Cerebellar cortex (tissue), 1 donor: ENCODE data around the gene SPDEF.

Experiments
- DNase-seq: peaks from one replicate; pipeline ENCODE4 v3.0.0-alpha.2; 2015; ENCODE audit warnings: low spot score

The SPDEF gene

DNA sequence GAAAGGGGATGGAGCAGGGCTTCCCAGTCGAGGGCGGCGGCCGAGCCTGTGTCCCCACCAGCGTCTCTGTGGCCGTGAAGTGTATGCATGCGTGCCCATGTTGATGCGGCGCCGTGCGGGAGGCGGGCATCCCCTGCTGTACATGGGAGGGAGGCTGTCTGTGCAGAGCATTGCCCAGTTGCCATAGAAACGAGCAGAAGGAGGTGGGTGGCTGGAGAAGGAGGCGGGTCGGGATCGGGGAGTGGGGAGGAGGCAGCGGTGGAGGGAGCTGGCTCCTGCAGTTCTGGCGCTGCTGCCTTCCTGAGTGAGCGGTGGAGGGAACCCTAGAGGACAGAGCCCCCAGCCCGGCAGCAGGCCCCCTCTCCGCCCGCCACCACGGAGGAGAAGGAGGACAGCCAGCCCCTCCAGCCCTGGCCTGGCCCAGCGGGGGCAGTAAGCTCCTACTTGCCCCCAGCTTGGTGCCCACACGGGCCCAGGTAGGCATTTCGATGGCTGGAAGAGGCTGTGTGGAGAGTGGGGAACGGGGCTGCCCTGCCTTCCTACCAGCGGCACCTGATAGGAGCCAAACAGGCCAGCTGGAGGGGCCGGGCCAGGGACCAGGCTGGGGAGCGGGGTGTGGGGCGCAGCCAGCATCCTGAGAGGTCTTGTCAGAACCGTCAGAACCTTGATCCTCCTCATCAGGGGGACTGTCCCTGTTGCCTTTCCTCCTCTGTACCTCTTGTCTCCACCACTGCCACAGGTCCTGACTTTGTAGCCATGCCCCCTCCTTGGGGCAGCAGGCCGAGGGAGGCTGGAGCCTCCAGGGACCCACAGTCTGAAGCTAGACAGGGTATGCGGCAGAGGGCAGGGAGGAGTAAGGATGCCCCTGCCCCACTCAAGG, 41.3 kb downstream of the SPDEF start:
- DNase-seq, result peak; percentile 92

GRCh38 chr6:34514112-34514511, 42.0 kb downstream of the SPDEF start:
- DNase-seq, result no peak

GRCh38 chr6:34513646-34514045, 42.5 kb downstream of the SPDEF start:
- DNase-seq, result no peak

DNA sequence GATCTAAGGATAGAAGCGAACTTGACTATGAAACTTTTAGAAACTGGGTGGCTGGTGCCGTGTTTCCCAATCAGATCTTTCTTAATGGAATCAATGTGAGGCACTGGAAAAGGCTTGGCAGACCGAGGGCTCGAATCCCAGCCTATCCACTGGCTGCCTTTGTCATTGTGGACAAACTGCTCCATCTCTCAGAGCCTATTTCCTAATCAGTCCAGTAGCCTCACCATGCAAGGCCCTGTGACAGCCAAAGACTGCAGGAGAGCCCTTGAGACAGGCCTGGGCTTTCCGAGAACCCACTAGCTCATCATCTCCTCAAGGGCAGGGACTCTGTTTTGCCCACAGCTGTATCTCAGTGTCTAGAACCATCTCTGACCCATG, 43.4 kb downstream of the SPDEF start:
- peak; percentile 39 for DNase-seq

DNA sequence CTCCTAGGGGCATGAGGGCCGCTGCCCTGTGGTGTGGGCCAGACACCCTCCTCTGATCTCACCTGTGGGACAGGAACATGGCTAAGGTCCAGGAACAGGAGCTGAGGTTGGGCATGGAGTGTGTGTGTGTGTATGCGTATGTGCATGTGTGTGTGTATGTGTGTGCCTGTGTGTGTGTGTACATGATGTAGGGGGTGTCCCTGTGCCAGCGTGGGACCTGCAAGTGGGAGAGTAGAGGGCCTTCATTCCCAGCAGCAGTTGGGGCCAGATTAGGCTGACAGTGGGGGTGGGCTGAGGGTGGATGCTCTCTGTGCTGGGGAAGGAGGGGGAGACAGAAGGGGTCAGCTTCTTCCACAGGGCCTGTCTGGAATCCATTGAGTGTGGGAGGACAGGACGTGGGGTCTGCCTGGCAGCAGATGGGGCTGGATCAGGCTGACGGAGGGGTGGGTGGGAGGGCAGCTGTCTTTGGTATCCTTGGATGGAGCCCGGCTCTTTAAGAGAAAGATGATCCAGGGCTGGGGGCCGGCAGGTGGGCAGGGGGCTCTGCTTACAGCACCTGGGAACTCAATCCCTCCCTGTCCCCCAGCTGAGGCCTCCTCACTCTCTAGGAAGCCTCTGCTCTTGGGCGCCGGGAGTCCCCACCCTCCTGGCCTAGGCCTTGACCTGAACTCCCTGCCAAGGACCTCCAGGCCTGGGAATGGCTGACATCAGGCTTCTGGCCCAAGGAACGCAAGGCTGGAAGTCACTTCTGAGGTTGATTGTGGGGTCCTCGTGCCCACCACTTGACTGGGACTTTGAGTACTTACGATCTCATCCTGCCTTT, 44.0 kb downstream of the SPDEF start:
- DNase-seq, result no peak

DNA sequence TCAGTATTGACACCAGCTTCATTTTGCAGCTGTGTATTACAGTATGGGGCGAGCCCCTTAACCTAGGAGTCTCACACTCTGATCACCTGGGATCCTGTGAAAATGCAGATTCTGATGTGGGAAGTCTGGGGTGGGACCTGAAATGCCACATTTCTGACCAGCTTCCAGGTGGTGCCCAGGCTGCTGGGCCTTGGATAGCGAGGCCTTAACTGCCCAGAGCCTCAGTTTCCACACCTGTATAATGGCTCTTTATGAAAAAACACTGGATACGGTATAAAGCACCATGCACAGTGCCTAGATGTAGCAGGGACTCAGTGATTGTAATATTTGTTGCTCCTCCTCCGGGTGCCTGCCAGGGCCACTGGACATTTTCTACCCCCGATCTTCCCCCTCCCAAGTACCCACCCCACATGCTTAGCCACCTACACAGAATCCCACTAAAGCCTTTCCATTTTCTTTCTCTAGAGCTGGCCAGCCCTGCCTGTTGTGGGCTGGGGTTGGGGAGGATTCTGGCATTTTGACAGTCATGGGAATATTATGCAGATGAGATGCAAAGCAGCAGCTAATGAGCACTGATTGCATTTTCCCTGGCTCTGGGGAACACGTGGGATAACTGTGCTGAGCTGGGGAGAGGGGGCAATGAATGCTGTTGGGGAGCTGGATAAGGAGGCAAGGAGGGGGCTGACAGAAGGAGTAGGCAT, 44.8 kb downstream of the SPDEF start:
- DNase-seq, result no peak

- no peak for DNase-seq
These were observed 45.8 kb downstream of the SPDEF start for GRCh38 chr6:34510299-34510698.

- no peak for DNase-seq
These were observed 46.3 kb downstream of the SPDEF start for GRCh38 chr6:34509782-34510181.

GRCh38 chr6:34508425-34508824, 47.7 kb downstream of the SPDEF start:
- no peak for DNase-seq

- no peak for DNase-seq
These were observed 49.4 kb downstream of the SPDEF start for GRCh38 chr6:34506718-34507117.

DNA sequence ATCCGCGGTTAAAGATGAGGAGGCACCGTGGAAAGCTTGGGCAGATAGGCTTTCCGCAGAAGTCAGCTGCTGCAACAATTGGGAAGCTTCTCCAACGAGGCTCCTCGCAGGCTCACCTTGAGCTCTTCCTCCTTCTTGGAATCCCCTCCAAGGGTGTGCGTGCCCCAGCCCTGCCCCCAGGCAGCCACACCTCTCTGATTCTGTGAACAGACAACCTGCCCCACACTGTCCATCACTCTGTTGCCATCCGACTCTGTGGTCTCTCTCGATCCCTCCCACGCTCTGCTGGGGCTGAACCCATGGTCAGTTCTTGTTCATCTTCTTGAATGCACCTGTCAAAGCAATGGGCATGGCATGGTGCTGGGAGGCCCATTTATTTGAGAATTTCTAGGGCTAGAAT, 58.7 kb downstream of the SPDEF start:
- no peak for DNase-seq

DNA sequence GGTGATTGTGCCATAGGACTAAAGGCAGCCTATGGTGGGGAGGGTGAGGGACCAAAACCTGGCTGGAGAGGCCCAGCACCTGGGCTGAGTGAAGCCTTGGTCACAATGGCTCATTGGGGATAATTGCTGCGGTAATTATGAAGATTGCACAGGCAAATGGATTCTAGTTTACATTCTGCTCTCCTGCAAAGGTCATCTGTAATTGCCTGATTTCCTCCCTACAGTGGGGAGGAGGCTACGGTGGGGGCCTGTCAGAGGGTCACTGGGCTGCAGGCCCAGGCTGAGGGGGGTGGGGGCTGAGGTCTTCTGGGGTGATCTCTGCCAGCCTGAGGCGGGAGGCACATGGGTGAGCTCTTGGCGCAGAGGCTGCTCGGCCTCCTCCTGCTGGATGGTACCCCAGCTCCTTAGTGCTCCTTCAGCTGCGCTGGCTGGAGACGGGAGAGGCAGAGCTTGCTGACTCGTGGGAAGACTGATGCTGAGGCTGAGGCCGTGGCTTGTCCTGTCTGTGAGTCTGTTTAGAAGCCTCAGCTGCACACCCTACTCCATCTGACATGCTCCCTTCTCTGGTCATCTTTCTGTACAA, 59.9 kb downstream of the SPDEF start:
- no peak for DNase-seq

DNA sequence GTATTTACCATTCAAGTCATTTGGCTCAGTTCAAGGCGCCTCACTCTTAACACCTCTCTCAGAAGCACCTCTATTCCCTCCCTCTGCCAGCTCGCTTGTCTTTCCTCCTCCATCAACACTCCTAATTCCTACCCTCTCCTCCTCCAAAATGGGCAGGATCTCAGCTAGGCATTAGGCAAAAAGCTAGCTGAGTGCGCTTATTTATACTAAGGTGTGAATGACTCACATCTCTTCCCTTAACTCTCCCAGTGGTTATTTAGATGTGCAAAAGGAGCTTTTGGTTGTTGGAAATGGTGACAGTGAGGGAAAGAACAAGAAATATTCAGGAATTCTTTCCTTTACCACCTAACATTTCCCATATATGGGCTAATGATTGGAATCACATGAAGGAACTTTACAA, 61.2 kb downstream of the SPDEF start:
- no peak for DNase-seq

DNA sequence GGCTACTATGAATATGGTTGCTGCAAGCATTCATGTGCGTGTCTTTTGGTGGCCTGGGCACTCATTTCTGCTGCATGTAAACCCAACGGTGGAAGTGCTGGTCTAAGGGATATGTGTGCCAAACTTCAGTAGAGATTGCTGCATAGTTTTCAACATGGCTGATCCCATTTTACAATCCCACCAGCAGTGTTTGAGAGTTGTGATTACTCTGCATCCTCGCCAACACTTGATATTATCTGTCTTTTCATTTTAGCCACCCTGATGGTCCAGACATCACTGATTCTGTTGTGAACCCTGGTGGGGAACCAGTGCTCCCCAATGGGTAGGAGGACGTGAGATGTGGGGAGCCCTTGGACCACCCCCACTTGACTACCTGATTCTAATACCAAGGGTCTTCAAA, 62.8 kb downstream of the SPDEF start:
- DNase-seq, result no peak

DNA sequence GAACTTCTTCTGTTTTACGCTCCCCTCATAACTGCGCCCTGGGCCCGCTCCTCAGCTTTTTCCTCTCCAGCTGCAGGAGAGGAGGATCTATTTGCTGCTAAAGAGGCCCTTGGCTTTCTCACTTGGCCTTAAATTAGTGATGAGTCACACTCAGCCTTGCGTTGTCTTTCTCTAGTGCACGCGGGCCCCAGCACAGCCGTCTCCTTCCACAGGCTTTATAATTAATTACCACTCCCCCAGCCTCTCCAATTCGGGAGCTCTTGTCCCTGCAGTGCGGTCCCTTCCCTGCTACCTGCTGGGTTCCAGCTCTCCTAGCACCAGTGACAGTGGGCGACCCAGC, 65.1 kb downstream of the SPDEF start:
- DNase-seq, result no peak

GRCh38 chr6:34490390-34491090, 65.6 kb downstream of the SPDEF start:
- peak; percentile 40 for DNase-seq

- no peak for DNase-seq
These were observed 66.8 kb downstream of the SPDEF start for GRCh38 chr6:34489207-34489805.
